NT2/D1 (cell line): Measurements from ENCODE around the gene TAL2.

ENCODE experiments used
- DNase-seq: peaks from one replicate; pipeline ENCODE4 v3.0.0-alpha.2; 2011; ENCODE audit warnings: low read depth, low spot score
- H3K27me3 ChIP-seq: 2 replicates; pipeline ENCODE4 v1.6.0; 2011; ENCODE audit warnings: mild to moderate bottlenecking; ENCODE audit not compliant: insufficient read length, insufficient read depth
- H3K36me3 ChIP-seq: 2 replicates; pipeline ENCODE4 v1.6.1; 2011; ENCODE audit warnings: mild to moderate bottlenecking, low read length, mixed read lengths; ENCODE audit not compliant: insufficient read depth, insufficient read length
- H3K4me1 ChIP-seq: 2 replicates; pipeline ENCODE4 v1.5.1; 2011; ENCODE audit not compliant: insufficient read depth, insufficient read length
- H3K4me3 ChIP-seq: 2 replicates; pipeline ENCODE4 v1.5.1; 2011; ENCODE audit warnings: low read depth; ENCODE audit not compliant: insufficient read length
- H3K9ac ChIP-seq: 2 replicates; pipeline ENCODE4 v1.6.0; 2011; ENCODE audit warnings: low read depth; ENCODE audit not compliant: insufficient read length
- H3K9me3 ChIP-seq: 2 replicates; pipeline ENCODE4 v1.5.1; 2011; ENCODE audit warnings: mild to moderate bottlenecking, low read length; ENCODE audit not compliant: insufficient read depth
- SUZ12 ChIP-seq: IDR thresholded peaks from 2 replicates; pipeline ENCODE4 v1.6.1; 2011; ENCODE audit not compliant: insufficient read length, insufficient read depth; ENCODE audit errors: extremely low read depth
- YY1 ChIP-seq: IDR thresholded peaks from 2 replicates; pipeline ENCODE4 v1.6.1; 2011; ENCODE audit not compliant: insufficient read length, insufficient read depth
- ZNF274 ChIP-seq: IDR thresholded peaks from 2 replicates; pipeline ENCODE4 v1.6.1; 2011; ENCODE audit warnings: mild to moderate bottlenecking, low read depth, low read length

TAL2 gene

GRCh38 chr9:105639936-105640335 lies 22.3 kb upstream of the TAL2 start:
- Histone ChIP-seq H3K27me3 (no peaks in the 10 kb centered on the region), H3K9me3 (peaks cover 13% of the 10 kb centered on the region; the same call in 1 of the 2 replicates), H3K36me3 (peaks cover 2% of the 10 kb centered on the region), H3K4me3 (no peak overlapping the region), H3K4me1 (no peaks in the 10 kb centered on the region), H3K9ac (no peak overlapping the region)
- no peak for TF ChIP-seq SUZ12
- TF ChIP-seq ZNF274 = no peak
- no peak for TF ChIP-seq YY1
- no peak for DNase-seq

- no peak for TF ChIP-seq SUZ12
- no peak for DNase-seq
- H3K9ac ChIP-seq = no peak overlapping the region
- peaks cover 8% of the 10 kb centered on the region for H3K4me1 ChIP-seq
- no peak overlapping the region for H3K4me3 ChIP-seq
- no peaks in the 10 kb centered on the region for H3K27me3 ChIP-seq
- H3K9me3 ChIP-seq = peaks cover 13% of the 10 kb centered on the region; the same call in 1 of the 2 replicates
- peaks cover 2% of the 10 kb centered on the region for H3K36me3 ChIP-seq
Observed at GRCh38 chr9:105643795-105644194, 18.5 kb upstream of the TAL2 start.

GRCh38 chr9:105646879-105647594 lies 15.2 kb upstream of the TAL2 start:
- peaks cover 8% of the 10 kb centered on the region for H3K4me1 ChIP-seq
- no peaks in the 10 kb centered on the region for H3K27me3 ChIP-seq
- no peaks in the 10 kb centered on the region for H3K36me3 ChIP-seq
- DNase-seq = no peak
- no peak for TF ChIP-seq SUZ12
- no peak for TF ChIP-seq ZNF274
- no peak for TF ChIP-seq YY1
- H3K9me3 ChIP-seq = peaks cover 4% of the 10 kb centered on the region; the same call in 1 of the 2 replicates
- no peak overlapping the region for H3K9ac ChIP-seq
- H3K4me3 ChIP-seq = no peak overlapping the region

- H3K36me3 ChIP-seq = no peaks in the 10 kb centered on the region
- H3K4me1 ChIP-seq = peaks cover 8% of the 10 kb centered on the region
- H3K27me3 ChIP-seq = no peaks in the 10 kb centered on the region
- H3K9ac ChIP-seq = peak overlapping the region; percentile 32
- DNase-seq = peak; percentile 51
- TF ChIP-seq SUZ12 (no peak), ZNF274 (no peak), YY1 (no peak)
- H3K4me3 ChIP-seq = peak overlapping the region; percentile 4
- no peaks in the 10 kb centered on the region for H3K9me3 ChIP-seq
Observed at GRCh38 chr9:105647595-105648349, 14.5 kb upstream of the TAL2 start.

GRCh38 chr9:105651806-105652205 lies 10.5 kb upstream of the TAL2 start:
- Histone ChIP-seq H3K36me3 (no peaks in the 10 kb centered on the region), H3K4me1 (peaks cover 3% of the 10 kb centered on the region), H3K9ac (no peak overlapping the region), H3K27me3 (peaks cover 26% of the 10 kb centered on the region), H3K9me3 (no peaks in the 10 kb centered on the region), H3K4me3 (no peak overlapping the region)
- peak; percentile 57 for DNase-seq
- TF ChIP-seq YY1 (no peak), ZNF274 (no peak)

- H3K36me3 ChIP-seq = no peaks in the 10 kb centered on the region
- TF ChIP-seq SUZ12 (peak; percentile 77), YY1 (no peak)
- H3K9me3 ChIP-seq = no peaks in the 10 kb centered on the region
- DNase-seq = no peak
- no peaks in the 10 kb centered on the region for H3K4me1 ChIP-seq
- peak overlapping the region; percentile 56 for H3K4me3 ChIP-seq
- peaks cover 40% of the 10 kb centered on the region for H3K27me3 ChIP-seq
- H3K9ac ChIP-seq = peak overlapping the region; percentile 75
Observed at GRCh38 chr9:105656131-105656921, 5.9 kb upstream of the TAL2 start.

GRCh38 chr9:105658351-105658750 lies 3.9 kb upstream of the TAL2 start:
- DNase-seq = no peak
- Histone ChIP-seq H3K4me3 (no peak overlapping the region), H3K27me3 (peaks cover 40% of the 10 kb centered on the region), H3K36me3 (no peaks in the 10 kb centered on the region), H3K9ac (no peak overlapping the region), H3K4me1 (no peaks in the 10 kb centered on the region), H3K9me3 (no peaks in the 10 kb centered on the region)
- TF ChIP-seq ZNF274 (no peak), SUZ12 (no peak), YY1 (no peak)
